Activated CD4-positive, alpha-beta T cell treated with anti-CD3 and anti-CD28 coated beads, Interleukin-2, amount 10 ng/mL, durations not matched to agents 24 days and 14 days (primary cell): ENCODE data around the gene TPRA1. TPM values are rescaled to one million over a fixed set of nuclear protein-coding genes. Genes with fewer than 3 reads are reported as not detected.

Source experiments
- DNase-seq: peaks from one replicate; pipeline ENCODE4 v3.0.0; 2022
- H3K27ac Mint-ChIP-seq: one replicate; pipeline ENCODE4 v1.8.0; 2022; ENCODE audit warnings: mild to moderate bottlenecking, mixed read lengths
- H3K27me3 Mint-ChIP-seq: one replicate; pipeline ENCODE4 v1.8.0; 2022; ENCODE audit warnings: mixed read lengths
- H3K36me3 Mint-ChIP-seq: one replicate; pipeline ENCODE4 v1.8.0; 2022; ENCODE audit warnings: low read depth, mild to moderate bottlenecking, mixed read lengths
- H3K4me1 Mint-ChIP-seq: one replicate; pipeline ENCODE4 v1.8.0; 2021; ENCODE audit warnings: mixed read lengths
- H3K4me3 Mint-ChIP-seq: one replicate; pipeline ENCODE4 v1.8.0; 2022; ENCODE audit warnings: mild to moderate bottlenecking, moderate library complexity, mixed read lengths
- H3K9me3 Mint-ChIP-seq: one replicate; pipeline ENCODE4 v1.8.0; 2021; ENCODE audit warnings: mixed read lengths
- intact Hi-C: fragments of 100-400 bp; cut with micrococcal nuclease; formaldehyde crosslinking; loops from one replicate; pipeline ENCODE4 v1.15.1; 2023
- total RNA-seq: library from RNA; stranded (reverse); gene quantifications from 2 replicates; pipeline ENCODE4 v1.2.3, GENCODE V29; 2022

TPRA1 gene
- total RNA-seq, 1 donor from 2014 or later: 32.9 TPM

GRCh38 chr3:127590282-127590592 is 296 bp downstream of the TPRA1 start:
- intact Hi-C loops: loop anchor here (1.0 to 5.0 kb wide), 6 partner anchors 8 to 1113 kb away; partner anchors contain the start of genes ABTB1, MCM2, PODXL2 and RUVBL1
- peak; percentile 85 for DNase-seq
- peaks cover 5% of the 10 kb centered on the region for H3K36me3 Mint-ChIP-seq
- peak overlapping the region; percentile 82 for H3K4me3 Mint-ChIP-seq
- H3K27me3 Mint-ChIP-seq: no peaks in the 10 kb centered on the region
- H3K27ac Mint-ChIP-seq: peak overlapping the region; percentile 93
- no peaks in the 10 kb centered on the region for H3K9me3 Mint-ChIP-seq
- peaks cover 22% of the 10 kb centered on the region for H3K4me1 Mint-ChIP-seq

- Mint-ChIP-seq H3K36me3 (peaks cover 5% of the 10 kb centered on the region), H3K27ac (peak overlapping the region; percentile 70), H3K9me3 (no peaks in the 10 kb centered on the region), H3K27me3 (no peaks in the 10 kb centered on the region), H3K4me3 (peak overlapping the region; percentile 93), H3K4me1 (peaks cover 22% of the 10 kb centered on the region)
- DNase-seq: peak; percentile 75
- intact Hi-C loops: loop anchor here (1.0 to 5.0 kb wide), 6 partner anchors 9 to 1112 kb away; partner anchors contain the start of genes ABTB1, MCM2, PODXL2 and RUVBL1
These were observed 792 bp downstream of the TPRA1 start for GRCh38 chr3:127589600-127590281.

- Mint-ChIP-seq H3K36me3 (peaks cover 5% of the 10 kb centered on the region), H3K27me3 (no peaks in the 10 kb centered on the region)
These were observed 1.5 kb downstream of the TPRA1 start for GRCh38 chr3:127588806-127589577.

GRCh38 chr3:127587876-127588275 is 2.7 kb downstream of the TPRA1 start:
- peaks cover 22% of the 10 kb centered on the region for H3K4me1 Mint-ChIP-seq
- H3K27me3 Mint-ChIP-seq: no peaks in the 10 kb centered on the region
- DNase-seq: no peak
- no peak overlapping the region for H3K27ac Mint-ChIP-seq
- peaks cover 5% of the 10 kb centered on the region for H3K36me3 Mint-ChIP-seq
- no peak overlapping the region for H3K4me3 Mint-ChIP-seq
- no peaks in the 10 kb centered on the region for H3K9me3 Mint-ChIP-seq
- intact Hi-C loops: no loop called here

More at GRCh38 chr3:127588806-127589577, 1.5 kb downstream of the TPRA1 start:
- Mint-ChIP-seq H3K27ac (peak overlapping the region; percentile 70), H3K4me3 (peak overlapping the region; percentile 93), H3K4me1 (peaks cover 22% of the 10 kb centered on the region), H3K9me3 (no peaks in the 10 kb centered on the region)
- DNase-seq: peak; percentile 74
- intact Hi-C loops: no loop called here

GRCh38 chr3:127585813-127586413 is 4.6 kb downstream of the TPRA1 start:
- intact Hi-C loops: no loop called here
- Mint-ChIP-seq H3K27ac (no peak overlapping the region), H3K36me3 (peaks cover 7% of the 10 kb centered on the region), H3K4me1 (peaks cover 13% of the 10 kb centered on the region), H3K9me3 (no peaks in the 10 kb centered on the region), H3K27me3 (no peaks in the 10 kb centered on the region), H3K4me3 (no peak overlapping the region)
- no peak for DNase-seq

GRCh38 chr3:127585163-127585812 is 5.2 kb downstream of the TPRA1 start:
- Mint-ChIP-seq H3K36me3 (peaks cover 7% of the 10 kb centered on the region), H3K27ac (no peak overlapping the region), H3K4me1 (peaks cover 15% of the 10 kb centered on the region), H3K9me3 (no peaks in the 10 kb centered on the region), H3K4me3 (no peak overlapping the region), H3K27me3 (no peaks in the 10 kb centered on the region)
- no peak for DNase-seq
- intact Hi-C loops: no loop called here

GRCh38 chr3:127584734-127585133 is 5.8 kb downstream of the TPRA1 start:
- Mint-ChIP-seq H3K27me3 (no peaks in the 10 kb centered on the region), H3K4me1 (peaks cover 15% of the 10 kb centered on the region), H3K36me3 (peaks cover 7% of the 10 kb centered on the region), H3K4me3 (no peak overlapping the region), H3K27ac (no peak overlapping the region), H3K9me3 (no peaks in the 10 kb centered on the region)
- DNase-seq: no peak
- intact Hi-C loops: no loop called here

GRCh38 chr3:127580327-127581060 is 10.0 kb downstream of the TPRA1 start:
- Mint-ChIP-seq H3K9me3 (no peaks in the 10 kb centered on the region), H3K27ac (no peak overlapping the region), H3K4me1 (peaks cover 4% of the 10 kb centered on the region), H3K36me3 (peaks cover 4% of the 10 kb centered on the region), H3K27me3 (no peaks in the 10 kb centered on the region), H3K4me3 (no peak overlapping the region)
- intact Hi-C loops: no loop called here
- no peak for DNase-seq

GRCh38 chr3:127578802-127579201 is 11.7 kb downstream of the TPRA1 start:
- Mint-ChIP-seq H3K4me1 (peaks cover 10% of the 10 kb centered on the region), H3K27me3 (no peaks in the 10 kb centered on the region), H3K9me3 (no peaks in the 10 kb centered on the region), H3K36me3 (peaks cover 12% of the 10 kb centered on the region), H3K4me3 (no peak overlapping the region), H3K27ac (no peak overlapping the region)
- no peak for DNase-seq
- intact Hi-C loops: loop anchor here (5.0 kb wide), 1 partner anchor 253 kb away; no protein-coding TSS in a partner anchor

- H3K27me3 Mint-ChIP-seq: no peaks in the 10 kb centered on the region
- intact Hi-C loops: loop anchor here (5.0 kb wide), 1 partner anchor 254 kb away; no protein-coding TSS in a partner anchor
- H3K36me3 Mint-ChIP-seq: peaks cover 12% of the 10 kb centered on the region
- DNase-seq: no peak
- no peaks in the 10 kb centered on the region for H3K9me3 Mint-ChIP-seq
- H3K4me3 Mint-ChIP-seq: no peak overlapping the region
- H3K27ac Mint-ChIP-seq: no peak overlapping the region
- H3K4me1 Mint-ChIP-seq: peaks cover 10% of the 10 kb centered on the region
These were observed 12.4 kb downstream of the TPRA1 start for GRCh38 chr3:127578168-127578567.

- Mint-ChIP-seq H3K4me1 (peaks cover 10% of the 10 kb centered on the region), H3K36me3 (peaks cover 15% of the 10 kb centered on the region), H3K27ac (no peak overlapping the region), H3K4me3 (no peak overlapping the region), H3K27me3 (no peaks in the 10 kb centered on the region), H3K9me3 (no peaks in the 10 kb centered on the region)
- no peak for DNase-seq
- intact Hi-C loops: loop anchor here (5.0 kb wide), 1 partner anchor 255 kb away; no protein-coding TSS in a partner anchor
These were observed 13.1 kb downstream of the TPRA1 start for GRCh38 chr3:127577448-127577847.

- intact Hi-C loops: loop anchor here (1.0 to 5.0 kb wide), 3 partner anchors 15 to 396 kb away; partner anchors contain the start of gene TPRA1
- H3K9me3 Mint-ChIP-seq: no peaks in the 10 kb centered on the region
- peaks cover 22% of the 10 kb centered on the region for H3K36me3 Mint-ChIP-seq
- peaks cover 7% of the 10 kb centered on the region for H3K4me1 Mint-ChIP-seq
- H3K27ac Mint-ChIP-seq: no peak overlapping the region
- DNase-seq: peak; percentile 96
- H3K27me3 Mint-ChIP-seq: no peaks in the 10 kb centered on the region
- H3K4me3 Mint-ChIP-seq: no peak overlapping the region
These were observed 15.4 kb downstream of the TPRA1 start for GRCh38 chr3:127574880-127575878.
